Lower leg skin (tissue), 3 donors: Measurements from ENCODE around the gene NBDY.

Experiments used
- CTCF ChIP-seq, 3 donors: fragments of 450-650 bp; IDR thresholded peaks; one replicate each; pipeline ENCODE4 v1.5.1; 2016; ENCODE audit warnings: antibody characterized with exemption in 3 of 3, mild to moderate bottlenecking in 3 of 3, moderate library complexity in 2 of 3
- POLR2A ChIP-seq, 2 donors: fragments of 450-650 bp; IDR thresholded peaks; one replicate each; pipeline ENCODE4 v1.6.1; 2016 to 2017; ENCODE audit warnings: antibody characterized with exemption in 2 of 2, mild to moderate bottlenecking in 1 of 2, moderate library complexity in 1 of 2

DNA sequence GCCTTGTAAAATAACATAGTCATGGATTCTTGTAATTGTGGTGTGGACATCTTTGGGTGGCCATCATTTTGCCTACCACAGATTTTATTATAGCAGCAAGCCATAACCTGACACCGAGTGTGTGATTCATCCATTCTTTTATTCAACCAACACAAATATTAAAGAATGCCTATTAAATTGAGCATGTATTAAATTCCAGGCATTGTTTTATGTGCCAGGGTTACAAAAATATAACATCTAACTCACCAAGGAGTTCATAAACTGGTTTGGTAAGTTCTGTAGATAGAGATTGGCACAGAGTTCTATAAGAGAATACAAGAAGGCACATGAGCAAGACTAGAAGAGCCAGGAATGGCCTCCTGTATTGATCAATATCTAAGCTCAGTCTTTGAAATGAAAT lies 18.0 kb downstream of the NBDY start:
- TF ChIP-seq CTCF (IDR thresholded peaks at IDR 0.05) (no peak), POLR2A (IDR thresholded peaks at IDR 0.05) (no peak)
